Vagina (tissue), 2 donors: Measurements from ENCODE around the gene MACROD2. TPM values are rescaled to one million over a fixed set of nuclear protein-coding genes. Genes with fewer than 3 reads are reported as not detected.

ENCODE experiments used
- DNase-seq, 2 donors: peaks; one replicate each; pipeline ENCODE4 v3.0.0-alpha.2; 2017; ENCODE audit errors: extremely low spot score in 2 of 2
- H3K27ac ChIP-seq: fragments of 200-600 bp; sonication (generic); one replicate; pipeline ENCODE4 v1.5.1; 2019
- H3K27me3 ChIP-seq: fragments of 200-600 bp; sonication (generic); one replicate; pipeline ENCODE4 v1.5.1; 2019
- H3K36me3 ChIP-seq, 2 donors: fragments of 200-600 bp; sonication (generic); one replicate each; pipeline ENCODE4 v1.5.1; 2017 to 2019
- H3K4me1 ChIP-seq: fragments of 200-600 bp; sonication (generic); one replicate; pipeline ENCODE4 v1.5.1; 2019
- H3K4me3 ChIP-seq, 2 donors: fragments of 200-600 bp; sonication (generic); 1 replicate in 1 of 2; 2 replicates in 1 of 2; pipeline ENCODE4 v1.5.1; 2016 to 2019
- H3K9me3 ChIP-seq: fragments of 200-600 bp; sonication (generic); one replicate; pipeline ENCODE4 v1.5.1; 2019
- CTCF ChIP-seq, 3 experiments: fragments of 450-650 bp in 2 of 3; fragments of 200-600 bp in 1 of 3; sonication (generic) in 1 of 3; IDR thresholded peaks; one replicate each; pipeline ENCODE4 v1.5.1; 2017 to 2019; ENCODE audit warnings: antibody characterized with exemption in 3 of 3, mild to moderate bottlenecking in 2 of 3, moderate library complexity in 2 of 3
- POLR2A ChIP-seq, 2 donors: fragments of 450-650 bp; IDR thresholded peaks; one replicate each; pipeline ENCODE4 v1.6.1; 2017; ENCODE audit warnings: antibody characterized with exemption in 2 of 2, mild to moderate bottlenecking in 2 of 2, moderate library complexity in 2 of 2
- POLR2AphosphoS5 ChIP-seq, 2 donors: sonication (generic); formaldehyde crosslinking; IDR thresholded peaks; one replicate each; pipeline ENCODE4 v1.9.0; 2017; ENCODE audit warnings: antibody characterized with exemption in 2 of 2, mild to moderate bottlenecking in 2 of 2, low read depth in 1 of 2; ENCODE audit not compliant: insufficient read depth in 1 of 2
- intact Hi-C: fragments of 100-400 bp; cut with DNase I; formaldehyde crosslinking; loops from one replicate; pipeline ENCODE4 v1.15.1; 2023
- total RNA-seq: library from RNA; depleted of rRNA; stranded (reverse); fragments of >200 nt; gene quantifications from one replicate; pipeline ENCODE4 v1.2.3, GENCODE V29; 2016

The MACROD2 gene
- total RNA-seq, 1 donor from 2014 or later = 12.5 TPM

- intact Hi-C loops = no loop called here
- Histone ChIP-seq H3K27ac (no peak overlapping the region), H3K9me3 (no peaks in the 10 kb centered on the region), H3K4me1 (no peaks in the 10 kb centered on the region), H3K4me3 (no peak overlapping the region), H3K27me3 (no peaks in the 10 kb centered on the region), H3K36me3 (no peaks in the 10 kb centered on the region)
- TF ChIP-seq CTCF (IDR thresholded peaks at IDR 0.05) = no peak
- no peak for TF ChIP-seq POLR2AphosphoS5 (IDR thresholded peaks at IDR 0.05; ENCODE audit: insufficient read depth in 1 of 2, low read depth in 1 of 2)
- no peak for TF ChIP-seq POLR2A (IDR thresholded peaks at IDR 0.05)
- DNase-seq = no peak
Observed at GRCh38 chr20:14991023-14991422, 995.7 kb downstream of the MACROD2 start.

GRCh38 chr20:14992153-14992552, 996.8 kb downstream of the MACROD2 start:
- intact Hi-C loops = no loop called here
- TF ChIP-seq POLR2AphosphoS5 (IDR thresholded peaks at IDR 0.05; ENCODE audit: insufficient read depth in 1 of 2, low read depth in 1 of 2) (no peak), POLR2A (IDR thresholded peaks at IDR 0.05) (no peak), CTCF (IDR thresholded peaks at IDR 0.05) (no peak)
- H3K4me1 ChIP-seq = no peaks in the 10 kb centered on the region

DNA sequence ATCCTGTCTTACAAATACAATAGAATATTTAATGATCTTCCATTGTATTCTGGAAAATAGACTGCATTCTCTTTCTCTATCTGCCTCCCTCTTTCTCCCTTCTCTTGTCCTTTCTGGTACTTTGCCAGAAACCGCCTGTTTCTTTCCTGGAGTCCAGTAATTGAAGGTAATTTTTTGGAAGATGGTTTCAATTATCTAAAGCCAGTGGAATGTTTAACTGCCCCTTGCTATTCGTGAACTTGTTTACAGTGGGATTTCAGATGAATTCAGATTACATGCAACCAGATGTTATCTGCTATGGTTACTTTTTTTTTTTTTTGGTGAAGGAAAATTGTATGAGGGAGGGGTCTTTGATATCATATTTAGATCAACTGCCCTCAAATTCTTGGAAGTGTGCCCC, 997.6 kb downstream of the MACROD2 start:
- H3K9me3 ChIP-seq = no peaks in the 10 kb centered on the region

More at GRCh38 chr20:14992153-14992552, 996.8 kb downstream of the MACROD2 start:
- H3K9me3 ChIP-seq = no peaks in the 10 kb centered on the region
- no peaks in the 10 kb centered on the region for H3K27me3 ChIP-seq
- no peak for DNase-seq
- H3K4me3 ChIP-seq = no peak overlapping the region
- H3K36me3 ChIP-seq = no peaks in the 10 kb centered on the region
- no peak overlapping the region for H3K27ac ChIP-seq

DNA sequence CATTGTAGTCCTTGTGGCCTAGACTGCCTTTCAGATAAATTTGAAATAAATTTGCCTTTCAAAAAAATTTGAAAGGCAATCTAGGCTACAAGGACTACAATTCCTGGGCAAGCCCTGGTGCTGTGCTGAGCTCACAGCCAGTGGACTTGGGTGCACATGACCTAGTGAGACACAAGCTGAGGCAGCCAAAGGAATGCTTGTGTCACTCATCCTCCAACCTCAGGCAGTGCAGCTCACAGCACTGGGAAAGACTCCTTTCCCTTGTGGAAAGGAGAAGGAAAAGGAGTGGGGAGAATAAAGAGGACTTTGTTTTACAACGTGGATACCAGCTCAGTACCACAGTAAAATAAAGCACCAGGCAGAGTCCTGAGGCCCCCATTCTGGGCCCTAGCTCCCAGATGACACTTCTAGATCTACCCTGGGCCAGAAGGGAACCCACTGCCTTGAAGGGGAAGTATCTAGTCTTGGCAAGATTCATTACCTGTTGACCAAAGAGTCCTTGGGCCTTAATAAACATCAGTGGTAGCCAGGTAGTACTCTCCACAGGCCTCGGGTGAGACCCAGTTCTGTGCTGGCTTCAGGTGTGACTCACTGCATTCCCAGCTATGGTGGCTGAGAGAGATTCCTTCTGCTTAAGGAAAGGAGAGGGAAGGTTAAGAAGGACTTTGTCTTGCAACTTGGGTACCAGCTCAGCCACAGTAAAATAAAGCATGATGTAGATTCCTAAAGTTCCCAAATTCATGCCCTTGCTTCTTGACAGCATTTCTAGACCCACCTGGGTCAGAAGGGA, 1001.8 kb downstream of the MACROD2 start:
- Histone ChIP-seq H3K4me1 (no peaks in the 10 kb centered on the region), H3K36me3 (no peaks in the 10 kb centered on the region), H3K4me3 (no peak overlapping the region), H3K27me3 (no peaks in the 10 kb centered on the region), H3K27ac (no peak overlapping the region), H3K9me3 (no peaks in the 10 kb centered on the region)
- DNase-seq = no peak
- intact Hi-C loops = no loop called here
- TF ChIP-seq POLR2A (IDR thresholded peaks at IDR 0.05) (no peak), POLR2AphosphoS5 (IDR thresholded peaks at IDR 0.05; ENCODE audit: insufficient read depth in 1 of 2, low read depth in 1 of 2) (no peak), CTCF (IDR thresholded peaks at IDR 0.05) (no peak)

More for the DNA sequence above, 997.6 kb downstream of the MACROD2 start:
- Histone ChIP-seq H3K36me3 (no peaks in the 10 kb centered on the region), H3K4me3 (no peak overlapping the region), H3K27ac (no peak overlapping the region), H3K27me3 (no peaks in the 10 kb centered on the region), H3K4me1 (no peaks in the 10 kb centered on the region)
- intact Hi-C loops = no loop called here
- DNase-seq = no peak
- TF ChIP-seq POLR2A (IDR thresholded peaks at IDR 0.05) = no peak
- TF ChIP-seq POLR2AphosphoS5 (IDR thresholded peaks at IDR 0.05; ENCODE audit: insufficient read depth in 1 of 2, low read depth in 1 of 2) = no peak
- TF ChIP-seq CTCF (IDR thresholded peaks at IDR 0.05) = no peak

DNA sequence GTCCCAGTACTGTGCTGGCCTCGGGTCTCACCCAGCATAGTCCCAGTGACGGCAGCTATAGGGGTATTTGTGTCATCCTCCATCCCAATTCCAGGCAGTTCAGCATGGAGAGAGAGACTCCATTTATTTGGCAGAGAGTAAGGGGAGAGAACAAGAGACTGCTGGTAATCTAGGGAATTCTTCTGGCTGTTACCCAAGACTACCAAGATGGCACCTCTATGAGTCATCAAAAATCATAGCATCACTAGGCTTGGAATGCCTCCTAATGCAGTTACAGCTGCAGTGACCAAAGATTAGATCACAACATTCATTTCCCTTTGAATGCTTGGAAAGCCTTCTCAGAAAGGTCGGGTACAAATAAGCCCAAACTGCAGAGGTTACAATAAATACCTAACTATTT, 1002.5 kb downstream of the MACROD2 start:
- TF ChIP-seq POLR2A (IDR thresholded peaks at IDR 0.05) (no peak), CTCF (IDR thresholded peaks at IDR 0.05) (no peak), POLR2AphosphoS5 (IDR thresholded peaks at IDR 0.05; ENCODE audit: insufficient read depth in 1 of 2, low read depth in 1 of 2) (no peak)
- no peak overlapping the region for H3K4me3 ChIP-seq
- intact Hi-C loops = no loop called here

More for the DNA sequence above, 1002.5 kb downstream of the MACROD2 start:
- H3K27ac ChIP-seq = no peak overlapping the region
- H3K4me1 ChIP-seq = no peaks in the 10 kb centered on the region
- no peak for DNase-seq
- no peaks in the 10 kb centered on the region for H3K27me3 ChIP-seq
- H3K9me3 ChIP-seq = no peaks in the 10 kb centered on the region
- no peaks in the 10 kb centered on the region for H3K36me3 ChIP-seq
